Bone marrow (tissue), 2 donors: ENCODE measurements around the gene MCRS1.
"Not testable (repeated sequence)": the region's sequence is repeated elsewhere in the genome, so short reads cannot be mapped to it uniquely, and the experiment has no call there.

Experiments used
- DNase-seq, 2 donors: peaks; one replicate each; lab custom pipeline; 2025; lab: John Stamatoyannopoulos, UW

MCRS1 gene

DNA sequence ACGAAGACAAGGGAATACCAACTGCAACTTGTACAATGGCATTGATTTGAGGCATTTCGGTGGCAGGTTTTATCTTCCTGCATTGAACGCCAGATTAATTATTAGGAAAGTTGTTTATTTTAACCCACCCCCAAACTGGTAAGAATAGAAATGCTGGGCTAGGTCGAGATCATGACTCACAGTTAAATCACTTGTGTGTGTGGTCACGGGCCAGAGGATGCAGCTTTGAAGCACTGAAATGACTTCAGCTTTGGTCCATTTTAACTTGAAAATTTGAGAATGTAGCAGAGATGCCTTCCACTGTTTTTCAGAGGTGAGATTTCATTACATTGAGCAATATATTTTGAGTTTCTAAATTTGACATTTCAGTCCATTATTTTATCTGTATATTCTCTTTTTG lies 52.7 kb downstream of the MCRS1 start:
- no peak for DNase-seq

DNA sequence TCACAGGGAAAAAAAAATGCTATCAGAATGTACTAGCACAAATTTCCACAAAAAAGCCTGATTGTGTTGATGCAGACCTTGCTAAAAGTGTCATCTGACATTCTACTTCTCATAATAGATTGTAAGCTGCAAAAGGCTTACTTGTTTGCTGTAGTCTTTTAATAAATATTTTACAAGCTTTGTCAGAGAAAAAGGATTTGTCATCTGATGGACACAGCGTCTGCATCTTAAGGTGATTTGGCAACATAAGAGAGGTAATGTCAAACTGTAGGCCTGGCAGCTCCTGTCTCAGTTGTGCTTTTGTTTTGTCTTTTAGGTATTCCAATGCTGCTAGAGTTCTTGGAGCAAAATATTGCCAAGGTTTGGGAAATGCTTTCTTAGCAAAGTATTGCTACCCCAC lies 55.4 kb downstream of the MCRS1 start:
- no peak for DNase-seq

- no peak for DNase-seq
Observed at GRCh38 chr12:49511410-49511809, 56.5 kb downstream of the MCRS1 start.

- DNase-seq: not testable (repeated sequence)
Observed at GRCh38 chr12:49509681-49510080, 58.3 kb downstream of the MCRS1 start.
